SU-DHL-6 (cell line): ENCODE measurements around the gene SLC12A8.
"Not testable (repeated sequence)": the region's sequence is repeated elsewhere in the genome, so short reads cannot be mapped to it uniquely, and the experiment has no call there.

Source experiments
- H2AFZ ChIP-seq: fragments of 200-600 bp; sonication (generic); 2 replicates; pipeline ENCODE4 v1.6.1; 2014; ENCODE audit warnings: low read depth, mild to moderate bottlenecking, moderate library complexity, mixed read lengths, antibody characterized with exemption, low read length; ENCODE audit not compliant: severe bottlenecking
- H3F3A ChIP-seq: fragments of 200-600 bp; shearing (Covaris generic); 2 replicates; pipeline ENCODE4 v1.6.0; 2016; ENCODE audit warnings: antibody characterized with exemption, mild to moderate bottlenecking; ENCODE audit not compliant: insufficient read depth
- H3K27ac ChIP-seq: fragments of 200-600 bp; sonication (generic); 2 replicates; pipeline ENCODE4 v1.5.1; 2016; ENCODE audit warnings: low read depth, mild to moderate bottlenecking, low read length, moderate library complexity, mixed read lengths
- H3K27me3 ChIP-seq: fragments of 200-600 bp; sonication (generic), shearing (Covaris generic); 2 replicates; pipeline ENCODE4 v1.6.0; 2014; ENCODE audit warnings: mild to moderate bottlenecking, low read length
- H3K36me3 ChIP-seq: fragments of 200-600 bp; sonication (generic); 2 replicates; pipeline ENCODE4 v1.6.1; 2014; ENCODE audit warnings: mild to moderate bottlenecking, low read length, mixed read lengths
- H3K4me2 ChIP-seq: fragments of 300-600, 200-600 bp; shearing (Covaris generic), sonication (generic); 2 replicates; pipeline ENCODE4 v1.6.0; 2014; ENCODE audit warnings: low read length, low read depth, mild to moderate bottlenecking; ENCODE audit not compliant: poor library complexity, severe bottlenecking
- H3K4me3 ChIP-seq: fragments of 200-600 bp; sonication (generic); 2 replicates; pipeline ENCODE4 v1.5.1; 2014; ENCODE audit warnings: antibody characterized with exemption, low read length, mild to moderate bottlenecking, mixed read lengths; ENCODE audit not compliant: insufficient read depth, poor library complexity, severe bottlenecking
- H3K79me2 ChIP-seq: fragments of 200-600 bp; sonication (generic); 2 replicates; pipeline ENCODE4 v1.6.1; 2014; ENCODE audit warnings: mild to moderate bottlenecking, low read length, moderate library complexity; ENCODE audit not compliant: insufficient read depth
- H3K9ac ChIP-seq: fragments of 200-600 bp; sonication (generic); 2 replicates; pipeline ENCODE4 v1.7.0; 2014; ENCODE audit warnings: mild to moderate bottlenecking, low read length
- H3K9me2 ChIP-seq: fragments of 200-600 bp; sonication (generic); replicated peaks from 2 replicates; pipeline ENCODE4 v1.6.1; 2014; ENCODE audit warnings: low read length; ENCODE audit not compliant: insufficient read depth
- H3K9me3 ChIP-seq: fragments of 200-600 bp; sonication (generic); 2 replicates; pipeline ENCODE4 v1.6.1; 2014; ENCODE audit warnings: low read length, mixed read lengths; ENCODE audit not compliant: insufficient read depth
- H4K20me1 ChIP-seq: fragments of 200-600 bp; sonication (generic); 2 replicates; pipeline ENCODE4 v1.6.1; 2014; ENCODE audit warnings: low read depth, mild to moderate bottlenecking, antibody characterized with exemption, low read length, moderate library complexity, mixed read lengths
- EZH2phosphoT487 ChIP-seq: fragments of 200-600 bp; sonication (generic), shearing (Covaris generic); conservative IDR thresholded peaks from 2 replicates; pipeline ENCODE4 v1.6.1; 2018; ENCODE audit warnings: mild to moderate bottlenecking, antibody characterized with exemption, low read length, moderate library complexity, mixed read lengths
- TF ChIP-seq, protein P1 (sequence below): fragments of 200-600 bp; sonication (generic); IDR thresholded peaks from one replicate; pipeline ENCODE4 v1.5.1; 2017; ENCODE audit warnings: antibody characterized with exemption, mild to moderate bottlenecking, low read length, moderate library complexity; ENCODE audit not compliant: insufficient read depth, poor library complexity, severe bottlenecking

SLC12A8 gene

DNA sequence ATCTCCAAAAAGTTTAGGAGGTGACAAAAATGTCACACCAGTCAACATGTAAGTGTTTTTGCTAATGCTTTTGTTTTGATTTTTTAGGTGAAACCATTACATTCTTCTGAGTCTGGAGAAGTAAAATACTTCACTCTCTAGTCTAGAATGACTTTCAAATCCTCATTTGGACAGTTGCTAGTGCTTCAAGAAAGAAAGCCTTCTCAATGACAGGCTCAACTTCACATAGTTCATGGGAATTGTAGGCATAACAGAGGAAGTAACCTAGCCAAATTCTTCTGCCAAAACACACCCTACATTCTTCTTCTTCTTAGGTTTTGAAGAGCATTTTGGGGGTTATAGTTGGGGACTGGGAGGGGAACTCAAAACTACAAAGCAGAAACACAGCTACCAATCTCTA lies 127.4 kb downstream of the SLC12A8 start:
- no peaks in the 10 kb centered on the region for H3K9me2 ChIP-seq
- no peak for TF ChIP-seq EZH2phosphoT487
- H3K4me2 ChIP-seq = no peak overlapping the region
- H3K27me3 ChIP-seq = no peaks in the 10 kb centered on the region
- H2AFZ ChIP-seq = no peak overlapping the region
- H3F3A ChIP-seq = no peaks in the 10 kb centered on the region
- H3K27ac ChIP-seq = no peak overlapping the region
- H4K20me1 ChIP-seq = no peaks in the 10 kb centered on the region
- H3K79me2 ChIP-seq = no peaks in the 10 kb centered on the region
- no peak overlapping the region for H3K4me3 ChIP-seq
- H3K9ac ChIP-seq = no peak overlapping the region
- no peaks in the 10 kb centered on the region for H3K9me3 ChIP-seq
- no peaks in the 10 kb centered on the region for H3K36me3 ChIP-seq

DNA sequence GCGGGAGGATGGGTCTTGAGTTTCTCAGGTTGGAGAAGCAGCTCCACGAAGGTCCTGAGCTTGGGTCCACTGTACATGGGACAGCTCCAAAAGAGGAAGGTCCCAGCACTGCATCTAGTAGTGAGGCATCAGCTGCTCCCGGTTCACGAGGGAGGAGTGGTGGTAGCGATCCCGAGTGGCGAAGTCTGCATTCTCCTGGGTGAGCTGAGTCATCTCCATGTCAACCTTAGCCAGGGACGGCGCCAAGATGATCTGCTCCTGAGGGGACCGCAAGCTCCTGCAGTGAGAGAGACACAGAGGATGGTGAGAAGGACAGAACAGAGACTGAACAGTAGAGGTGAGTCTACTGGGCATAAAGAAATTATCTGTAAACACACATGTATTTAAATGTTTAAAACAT lies 128.8 kb downstream of the SLC12A8 start:
- H3K4me2 ChIP-seq = no peak overlapping the region
- H3K79me2 ChIP-seq = no peaks in the 10 kb centered on the region
- H3K9me2 ChIP-seq = no peaks in the 10 kb centered on the region
- no peak for TF ChIP-seq EZH2phosphoT487
- TF ChIP-seq, protein P1, sequence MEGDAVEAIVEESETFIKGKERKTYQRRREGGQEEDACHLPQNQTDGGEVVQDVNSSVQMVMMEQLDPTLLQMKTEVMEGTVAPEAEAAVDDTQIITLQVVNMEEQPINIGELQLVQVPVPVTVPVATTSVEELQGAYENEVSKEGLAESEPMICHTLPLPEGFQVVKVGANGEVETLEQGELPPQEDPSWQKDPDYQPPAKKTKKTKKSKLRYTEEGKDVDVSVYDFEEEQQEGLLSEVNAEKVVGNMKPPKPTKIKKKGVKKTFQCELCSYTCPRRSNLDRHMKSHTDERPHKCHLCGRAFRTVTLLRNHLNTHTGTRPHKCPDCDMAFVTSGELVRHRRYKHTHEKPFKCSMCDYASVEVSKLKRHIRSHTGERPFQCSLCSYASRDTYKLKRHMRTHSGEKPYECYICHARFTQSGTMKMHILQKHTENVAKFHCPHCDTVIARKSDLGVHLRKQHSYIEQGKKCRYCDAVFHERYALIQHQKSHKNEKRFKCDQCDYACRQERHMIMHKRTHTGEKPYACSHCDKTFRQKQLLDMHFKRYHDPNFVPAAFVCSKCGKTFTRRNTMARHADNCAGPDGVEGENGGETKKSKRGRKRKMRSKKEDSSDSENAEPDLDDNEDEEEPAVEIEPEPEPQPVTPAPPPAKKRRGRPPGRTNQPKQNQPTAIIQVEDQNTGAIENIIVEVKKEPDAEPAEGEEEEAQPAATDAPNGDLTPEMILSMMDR = no peak
- no peaks in the 10 kb centered on the region for H3F3A ChIP-seq
- no peaks in the 10 kb centered on the region for H4K20me1 ChIP-seq
- no peaks in the 10 kb centered on the region for H3K36me3 ChIP-seq
- no peak overlapping the region for H2AFZ ChIP-seq
- H3K27me3 ChIP-seq = no peaks in the 10 kb centered on the region
- no peak overlapping the region for H3K9ac ChIP-seq
- no peaks in the 10 kb centered on the region for H3K9me3 ChIP-seq
- no peak overlapping the region for H3K27ac ChIP-seq
- no peak overlapping the region for H3K4me3 ChIP-seq

DNA sequence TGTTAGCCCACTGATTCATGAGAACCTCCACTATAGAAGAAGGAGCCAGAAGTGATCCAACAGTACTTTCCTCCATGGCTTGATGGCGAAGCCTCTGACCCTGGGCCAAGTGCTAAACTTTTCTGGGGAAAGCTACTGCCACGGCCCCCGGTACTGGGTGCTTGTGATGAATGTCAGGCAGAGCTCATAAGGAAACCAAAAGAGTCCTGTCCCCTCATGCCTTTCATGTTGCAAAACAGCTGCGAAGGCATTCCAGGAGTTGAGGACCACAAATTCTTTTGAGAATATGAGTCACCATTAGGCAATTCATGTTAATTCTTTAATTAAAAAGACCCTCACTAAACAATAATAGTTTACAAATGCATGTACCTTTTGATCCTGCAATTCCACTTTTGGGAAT lies 130.2 kb downstream of the SLC12A8 start:
- not testable (repeated sequence) for H3K27me3 ChIP-seq, H3K9ac ChIP-seq, H3K4me2 ChIP-seq

DNA sequence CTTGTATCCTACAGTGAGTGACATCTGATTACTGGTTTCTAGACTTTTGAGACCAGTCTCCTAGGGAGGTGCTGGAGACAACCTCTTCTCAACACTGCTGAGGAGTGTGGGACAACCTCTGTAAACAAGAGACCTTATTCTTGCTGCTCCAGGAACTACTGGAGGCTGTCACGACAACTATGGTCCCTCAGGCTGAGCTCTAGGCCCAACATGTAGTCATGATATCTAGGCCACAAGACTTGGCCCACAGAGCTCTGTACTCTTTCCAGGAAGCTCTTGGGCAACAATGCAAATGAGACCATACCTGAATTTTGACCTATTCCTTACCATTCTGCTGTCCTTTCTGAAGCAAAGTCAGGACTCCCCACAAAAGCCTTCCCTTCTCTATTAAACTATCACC lies 132.5 kb downstream of the SLC12A8 start:
- Histone ChIP-seq H2AFZ (no peak overlapping the region), H3K9me2 (no peaks in the 10 kb centered on the region), H4K20me1 (no peaks in the 10 kb centered on the region), H3K9me3 (no peaks in the 10 kb centered on the region), H3K79me2 (no peaks in the 10 kb centered on the region), H3K4me3 (no peak overlapping the region), H3K9ac (no peak overlapping the region), H3K4me2 (no peak overlapping the region), H3K36me3 (no peaks in the 10 kb centered on the region), H3F3A (no peaks in the 10 kb centered on the region), H3K27ac (no peak overlapping the region), H3K27me3 (no peaks in the 10 kb centered on the region)
- TF ChIP-seq, protein P1 = no peak
- no peak for TF ChIP-seq EZH2phosphoT487

More for the DNA sequence above, 130.2 kb downstream of the SLC12A8 start:
- not testable (repeated sequence) for H3F3A ChIP-seq, H4K20me1 ChIP-seq, H2AFZ ChIP-seq, H3K9me3 ChIP-seq, H3K79me2 ChIP-seq, H3K36me3 ChIP-seq, H3K9me2 ChIP-seq, H3K27ac ChIP-seq, H3K4me3 ChIP-seq
